HepG2 (cell line): Measurements from ENCODE around the gene GRK3. TPM values are rescaled to one million over a fixed set of nuclear protein-coding genes. Genes with fewer than 3 reads are reported as not detected.

Source experiments
- ATAC-seq: fragments of 200-7000 bp; cut with Tn5 transposase; 3 replicates; pipeline ENCODE4 v1.9.1; 2020; ENCODE audit warnings: mild to moderate bottlenecking, moderate library complexity
- BruUV-seq: library from RNA; stranded (reverse); fragments of 400-500 nt; replicated peaks from 2 replicates; lab custom pipeline; 2021; lab: Mats Ljungman, UMichigan
- CTCF ChIA-PET: fragments of 300-600 bp; formaldehyde crosslinking; extraction: SDS; loops from one replicate; lab custom pipeline; 2021; ENCODE audit warnings: low total read pairs, inconsistent platforms, low intra/inter-chr PET ratio; lab: Yijun Ruan, JAX
- POLR2A ChIA-PET: fragments of 350-600 bp; sonication (Branson Sonifier 250); formaldehyde crosslinking; loops from one replicate; lab custom pipeline; 2020; ENCODE audit warnings: antibody characterized with exemption, inconsistent platforms; lab: Yijun Ruan, JAX
- DNase-seq: peaks from one replicate; pipeline ENCODE4 v3.0.0-alpha.2; 2015; ENCODE audit warnings: low spot score
- FAIRE-seq: peaks from 3 replicates; lab custom pipeline; 2011; peaks lifted over from hg19 to GRCh38; lab: Jason Lieb, UNC
- H2AFZ ChIP-seq: one replicate; pipeline ENCODE4 v1.6.1; 2011; ENCODE audit warnings: low read length, inconsistent platforms
- H3K27ac ChIP-seq: fragments of 300-600 bp; 3 replicates; pipeline ENCODE4 v1.8.0; 2011; ENCODE audit warnings: mixed run types, mild to moderate bottlenecking, mixed read lengths, low read length, inconsistent platforms; ENCODE audit not compliant: insufficient read depth; ENCODE audit errors: extremely low read length
- H3K27me3 ChIP-seq, 2 experiments: fragments of 200-600 bp in 1 of 2; 2 replicates in 1 of 2; 3 replicates in 1 of 2; pipeline versions ENCODE4 v1.6.0 to v1.8.0; 2011; ENCODE audit warnings: low read length in 2 of 2, mild to moderate bottlenecking in 2 of 2, moderate library complexity in 2 of 2, inconsistent platforms in 1 of 2; ENCODE audit not compliant: insufficient read depth in 2 of 2, control insufficient read depth in 1 of 2
- H3K36me3 ChIP-seq, 2 experiments: fragments of 200-600 bp in 1 of 2; replicated peaks in 1 of 2; 2 replicates in 1 of 2; 3 replicates in 1 of 2; pipeline versions ENCODE4 v1.5.1 to v1.8.0; 2011; ENCODE audit warnings: low read length in 2 of 2, inconsistent platforms in 1 of 2; ENCODE audit not compliant: insufficient read depth in 2 of 2, control insufficient read depth in 1 of 2
- H3K4me1 ChIP-seq: 2 replicates; pipeline ENCODE4 v1.5.1; 2012; ENCODE audit warnings: low read length, inconsistent platforms; ENCODE audit not compliant: insufficient read depth
- H3K4me2 ChIP-seq: 2 replicates; pipeline ENCODE4 v1.6.0; 2011; ENCODE audit warnings: low read depth, low read length, inconsistent platforms
- H3K4me3 ChIP-seq, 3 experiments: fragments of 200-600 bp in 1 of 3; sonication (generic), shearing (Covaris generic) in 1 of 3; replicated peaks in 1 of 3; 2 replicates each; pipeline ENCODE4 v1.5.1; 2011 to 2016; ENCODE audit warnings: low read length in 3 of 3, inconsistent platforms in 2 of 3, low read depth in 2 of 3, mild to moderate bottlenecking in 2 of 3, control low read depth in 1 of 3, mixed read lengths in 1 of 3; ENCODE audit not compliant: insufficient read depth in 1 of 3
- H3K79me2 ChIP-seq: one replicate; pipeline ENCODE4 v1.6.1; 2011; ENCODE audit warnings: low read length, inconsistent platforms; ENCODE audit not compliant: insufficient read depth
- H3K9ac ChIP-seq: 2 replicates; pipeline ENCODE4 v1.6.0; 2011; ENCODE audit warnings: mild to moderate bottlenecking, low read depth, low read length, inconsistent platforms; ENCODE audit not compliant: insufficient read depth
- H3K9me3 ChIP-seq: 2 replicates; pipeline ENCODE4 v1.5.1; 2012; ENCODE audit warnings: mild to moderate bottlenecking, low read length
- H4K20me1 ChIP-seq: 2 replicates; pipeline ENCODE4 v1.6.0; 2011; ENCODE audit warnings: inconsistent platforms, mild to moderate bottlenecking, low read length, moderate library complexity; ENCODE audit not compliant: insufficient read depth
- CBX2 ChIP-seq, 2 experiments: fragments of 200-600 bp in 1 of 2; sonication (generic); formaldehyde crosslinking in 1 of 2; IDR thresholded peaks; 2 replicates each; pipeline versions ENCODE4 v1.7.0 to v1.8.1; 2018 to 2022; ENCODE audit warnings: low read depth in 2 of 2, low read length in 1 of 2, mild to moderate bottlenecking in 1 of 2, missing genetic modification reagents in 1 of 2
- GFI1 ChIP-seq: sonication (generic); formaldehyde crosslinking; IDR thresholded peaks from 2 replicates; pipeline ENCODE4 v1.5.0; 2020; ENCODE audit warnings: missing genetic modification reagents, mild to moderate bottlenecking, borderline replicate concordance
- GMEB1 ChIP-seq: sonication (generic); formaldehyde crosslinking; IDR thresholded peaks from 2 replicates; pipeline ENCODE4 v1.5.1; 2020; ENCODE audit warnings: missing genetic modification reagents, mild to moderate bottlenecking, borderline replicate concordance
- HES4 ChIP-seq: sonication (generic); formaldehyde crosslinking; IDR thresholded peaks from 2 replicates; pipeline ENCODE4 v1.9.0; 2021; ENCODE audit warnings: mild to moderate bottlenecking, missing genetic modification reagents, borderline replicate concordance
- HIC2 ChIP-seq: sonication (generic); formaldehyde crosslinking; IDR thresholded peaks from 2 replicates; pipeline ENCODE4 v1.9.0; 2022; ENCODE audit warnings: low read depth, missing genetic modification reagents
- NCOR1 ChIP-seq: fragments of 200-600 bp; sonication (generic); IDR thresholded peaks from 2 replicates; pipeline ENCODE4 v1.7.0; 2017; ENCODE audit warnings: antibody characterized with exemption, low read length, borderline replicate concordance
- POLR2G ChIP-seq: fragments of 200-400 bp; formaldehyde crosslinking; IDR thresholded peaks from 2 replicates; pipeline ENCODE4 v1.6.1; 2018; ENCODE audit warnings: mild to moderate bottlenecking, low read depth, low read length, moderate library complexity
- PPARG ChIP-seq: conservative IDR thresholded peaks from 2 replicates; pipeline ENCODE4 v1.6.1; 2016; ENCODE audit warnings: missing biosample characterization, missing genetic modification reagents
- REST ChIP-seq, 2 experiments: IDR thresholded peaks; 2 replicates each; pipeline ENCODE4 v1.6.1; 2011 to 2012; ENCODE audit warnings: low read length in 2 of 2, borderline replicate concordance in 1 of 2, low read depth in 1 of 2, mild to moderate bottlenecking in 1 of 2, moderate library complexity in 1 of 2
- SP5 ChIP-seq: IDR thresholded peaks from 2 replicates; pipeline ENCODE4 v1.6.1; 2016; ENCODE audit warnings: low read depth, borderline replicate concordance
- SPEN ChIP-seq: sonication (generic); formaldehyde crosslinking; IDR thresholded peaks from 2 replicates; pipeline ENCODE4 v1.5.1; 2020; ENCODE audit warnings: low read depth, mild to moderate bottlenecking, missing genetic modification reagents
- U2AF2 ChIP-seq: fragments of 200-400 bp; formaldehyde crosslinking; IDR thresholded peaks from 2 replicates; pipeline ENCODE4 v1.6.1; 2017; ENCODE audit warnings: low read depth, mild to moderate bottlenecking, low read length
- ZNF451 ChIP-seq: sonication (generic); formaldehyde crosslinking; IDR thresholded peaks from 2 replicates; pipeline ENCODE4 v1.5.0; 2020; ENCODE audit warnings: mild to moderate bottlenecking, missing genetic modification reagents
- ZNF598 ChIP-seq: sonication (generic); formaldehyde crosslinking; IDR thresholded peaks from 2 replicates; pipeline ENCODE4 v1.5.1; 2020; ENCODE audit warnings: mild to moderate bottlenecking, missing genetic modification reagents, borderline replicate concordance
- WGBS: methylation state at CpG from one replicate; pipeline ENCODE4 v1.1.6; 2017; ENCODE audit warnings: low lambda C conversion rate; 5-methylcytosine and 5-hydroxymethylcytosine counted together
- in situ Hi-C: cut with HindIII; loops from 2 replicates; pipeline ENCODE4 v1.10.0; 2017; ENCODE audit warnings: low pct_unique_long_range_greater_than_20kb; ENCODE audit not compliant: extremely low pct_ligation_motif_present
- intact Hi-C: fragments of 100-400 bp; cut with micrococcal nuclease; formaldehyde crosslinking; loops from one replicate; pipeline ENCODE4 v1.10.0; 2022; ENCODE audit not compliant: unreplicated experiment
- polyA plus RNA-seq, 8 experiments: library from polyadenylated mRNA; depleted of rRNA in 3 of 8; stranded (reverse) in 7 of 8; unstranded in 1 of 8; fragments of >200 nt; fragmentation: Illumina TruSeq in 4 of 8; extraction: Trizol in 4 of 8; gene quantifications; 2 replicates each; pipeline versions ENCODE4 v1.2.1 to v1.2.3, GENCODE V29; 2011 to 2016; ENCODE audit warnings: low read depth in 4 of 8, missing spikeins in 1 of 8, mixed read lengths in 1 of 8; ENCODE audit not compliant: insufficient read depth in 1 of 8
- total RNA-seq, 5 experiments: library from RNA; depleted of rRNA; stranded (reverse); fragments of >200 nt; fragmentation: Illumina TruSeq; extraction: Trizol; gene quantifications; 2 replicates each; pipeline ENCODE4 v1.2.3, GENCODE V29; 2016; ENCODE audit warnings: low read depth in 1 of 5
- TF ChIP-seq, protein P1 (sequence below): sonication (generic); formaldehyde crosslinking; IDR thresholded peaks from 2 replicates; pipeline ENCODE4 v1.4.0; 2020; ENCODE audit warnings: missing genetic modification reagents

The GRK3 gene
- total and polyA plus RNA-seq, 2 of the 13 experiments (the other 11 are each of a cell fraction or from before 2014, with no cell fraction given) = 8.5 to 16.7 TPM

GRCh38 chr22:25536589-25536988 lies 27.9 kb upstream of the GRK3 start:
- no peaks in the 10 kb centered on the region for H4K20me1 ChIP-seq
- intact Hi-C loops = no loop called here
- WGBS = 31% methylated on average over 4 of the region's 4 CpGs
- no peak overlapping the region for H3K4me3 ChIP-seq
- no peaks in the 10 kb centered on the region for H3K36me3 ChIP-seq
- no peak overlapping the region for H2AFZ ChIP-seq
- no peak for FAIRE-seq
- no peaks in the 10 kb centered on the region for H3K79me2 ChIP-seq
- ChIA-PET CTCF (no interaction called here), POLR2A (no interaction called here)
- in situ Hi-C loops = no loop called here
- H3K9ac ChIP-seq = no peak overlapping the region
- H3K27me3 ChIP-seq = no peaks in the 10 kb centered on the region; a peak in 1 of 5 replicates
- no peak overlapping the region for H3K27ac ChIP-seq
- no peaks in the 10 kb centered on the region for H3K9me3 ChIP-seq
- H3K4me1 ChIP-seq = peaks cover 10% of the 10 kb centered on the region; the same call in 1 of the 2 replicates
- ATAC-seq = no peak
- DNase-seq = no peak
- H3K4me2 ChIP-seq = no peak overlapping the region
- BruUV-seq = no TSS peak
- no peak for TF ChIP-seq SPEN (CRISPR knock-in tag)
- TF ChIP-seq GMEB1 (CRISPR knock-in tag) = no peak
- TF ChIP-seq ZNF451 (CRISPR knock-in tag) = no peak
- TF ChIP-seq POLR2G = no peak
- TF ChIP-seq REST (IDR thresholded peaks at IDR 0.05; ENCODE audit: borderline replicate concordance in 1 of 2, low read depth in 1 of 2, low read length in 2 of 2) = no peak
- no peak for TF ChIP-seq ZNF598 (CRISPR knock-in tag)
- TF ChIP-seq, protein P1, sequence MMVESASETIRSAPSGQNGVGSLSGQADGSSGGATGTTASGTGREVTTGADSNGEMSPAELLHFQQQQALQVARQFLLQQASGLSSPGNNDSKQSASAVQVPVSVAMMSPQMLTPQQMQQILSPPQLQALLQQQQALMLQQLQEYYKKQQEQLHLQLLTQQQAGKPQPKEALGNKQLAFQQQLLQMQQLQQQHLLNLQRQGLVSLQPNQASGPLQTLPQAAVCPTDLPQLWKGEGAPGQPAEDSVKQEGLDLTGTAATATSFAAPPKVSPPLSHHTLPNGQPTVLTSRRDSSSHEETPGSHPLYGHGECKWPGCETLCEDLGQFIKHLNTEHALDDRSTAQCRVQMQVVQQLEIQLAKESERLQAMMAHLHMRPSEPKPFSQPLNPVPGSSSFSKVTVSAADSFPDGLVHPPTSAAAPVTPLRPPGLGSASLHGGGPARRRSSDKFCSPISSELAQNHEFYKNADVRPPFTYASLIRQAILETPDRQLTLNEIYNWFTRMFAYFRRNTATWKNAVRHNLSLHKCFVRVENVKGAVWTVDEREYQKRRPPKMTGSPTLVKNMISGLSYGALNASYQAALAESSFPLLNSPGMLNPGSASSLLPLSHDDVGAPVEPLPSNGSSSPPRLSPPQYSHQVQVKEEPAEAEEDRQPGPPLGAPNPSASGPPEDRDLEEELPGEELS (CRISPR knock-in tag) = no peak
- no peak for TF ChIP-seq HIC2 (CRISPR knock-in tag)
- no peak for TF ChIP-seq PPARG (CRISPR knock-in tag)
- no peak for TF ChIP-seq HES4 (CRISPR knock-in tag)
- TF ChIP-seq CBX2 (IDR thresholded peaks at IDR 0.05; ENCODE audit: low read depth, low read length) = no peak
- TF ChIP-seq CBX2 (CRISPR knock-in tag; IDR thresholded peaks at IDR 0.05; ENCODE audit: low read depth) = no peak
- no peak for TF ChIP-seq SP5 (CRISPR knock-in tag)
- TF ChIP-seq NCOR1 = no peak
- TF ChIP-seq U2AF2 = no peak
- TF ChIP-seq GFI1 (CRISPR knock-in tag) = no peak
